ENCODE measurements around the gene PAPPA.

Gene PAPPA

DNA sequence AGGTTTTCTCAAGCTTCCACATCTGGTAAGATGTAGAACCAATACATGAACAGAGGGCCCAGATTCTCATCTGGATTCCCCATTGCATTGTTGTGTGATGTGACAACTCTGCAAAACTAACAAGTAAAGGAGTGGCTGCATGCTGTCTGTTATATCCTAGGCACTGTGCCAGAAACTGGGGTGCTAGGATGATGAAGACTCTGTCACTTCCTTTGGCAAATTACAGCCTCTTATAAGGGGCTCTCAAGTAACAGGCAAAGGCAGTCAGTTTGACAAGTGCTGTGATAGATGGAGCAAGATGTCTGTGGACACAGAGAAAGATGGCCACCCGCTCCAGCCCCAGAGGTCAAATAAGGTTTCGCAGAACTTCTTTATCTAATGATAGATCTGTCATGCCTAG lies 115.7 kb downstream of the PAPPA start:
- H3K27me3 ChIP-seq (ENCODE audit: insufficient read depth, low read length, poor library complexity, severe bottlenecking): no peaks in the 10 kb centered on the region
- no peak overlapping the region for H2AFZ ChIP-seq (ENCODE audit: low read length)
- no peaks in the 10 kb centered on the region for H3K9me2 ChIP-seq (replicated peaks; ENCODE audit: low read depth, low read length)
- H3F3A ChIP-seq (ENCODE audit: low read depth): no peaks in the 10 kb centered on the region
- no peaks in the 10 kb centered on the region for H3K4me1 ChIP-seq (ENCODE audit: insufficient read depth, low read length, poor library complexity, severe bottlenecking)
- H3K9ac ChIP-seq (ENCODE audit: low read depth, low read length, poor library complexity, severe bottlenecking): no peak overlapping the region
- no peak overlapping the region for H3K4me2 ChIP-seq (ENCODE audit: low read depth, low read length, poor library complexity, severe bottlenecking)
- H3K9me3 ChIP-seq (ENCODE audit: insufficient read depth, low read depth, low read length): no peaks in the 10 kb centered on the region
- no peak overlapping the region for H3K4me3 ChIP-seq (ENCODE audit: low read length, poor library complexity, severe bottlenecking)
- H3K79me2 ChIP-seq (ENCODE audit: insufficient read depth, low read length): no peaks in the 10 kb centered on the region
- no peaks in the 10 kb centered on the region for H4K20me1 ChIP-seq (ENCODE audit: insufficient read depth, low read length, poor library complexity, severe bottlenecking)
- TF ChIP-seq EZH2phosphoT487 (IDR thresholded peaks at IDR 0.05; ENCODE audit: borderline replicate concordance): no peak
- TF ChIP-seq, protein P1, sequence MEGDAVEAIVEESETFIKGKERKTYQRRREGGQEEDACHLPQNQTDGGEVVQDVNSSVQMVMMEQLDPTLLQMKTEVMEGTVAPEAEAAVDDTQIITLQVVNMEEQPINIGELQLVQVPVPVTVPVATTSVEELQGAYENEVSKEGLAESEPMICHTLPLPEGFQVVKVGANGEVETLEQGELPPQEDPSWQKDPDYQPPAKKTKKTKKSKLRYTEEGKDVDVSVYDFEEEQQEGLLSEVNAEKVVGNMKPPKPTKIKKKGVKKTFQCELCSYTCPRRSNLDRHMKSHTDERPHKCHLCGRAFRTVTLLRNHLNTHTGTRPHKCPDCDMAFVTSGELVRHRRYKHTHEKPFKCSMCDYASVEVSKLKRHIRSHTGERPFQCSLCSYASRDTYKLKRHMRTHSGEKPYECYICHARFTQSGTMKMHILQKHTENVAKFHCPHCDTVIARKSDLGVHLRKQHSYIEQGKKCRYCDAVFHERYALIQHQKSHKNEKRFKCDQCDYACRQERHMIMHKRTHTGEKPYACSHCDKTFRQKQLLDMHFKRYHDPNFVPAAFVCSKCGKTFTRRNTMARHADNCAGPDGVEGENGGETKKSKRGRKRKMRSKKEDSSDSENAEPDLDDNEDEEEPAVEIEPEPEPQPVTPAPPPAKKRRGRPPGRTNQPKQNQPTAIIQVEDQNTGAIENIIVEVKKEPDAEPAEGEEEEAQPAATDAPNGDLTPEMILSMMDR (conservative IDR thresholded peaks at IDR 0.05; ENCODE audit: low read length): no peak
- no peaks in the 10 kb centered on the region for H3K36me3 ChIP-seq (ENCODE audit: insufficient read depth, low read length)

DNA sequence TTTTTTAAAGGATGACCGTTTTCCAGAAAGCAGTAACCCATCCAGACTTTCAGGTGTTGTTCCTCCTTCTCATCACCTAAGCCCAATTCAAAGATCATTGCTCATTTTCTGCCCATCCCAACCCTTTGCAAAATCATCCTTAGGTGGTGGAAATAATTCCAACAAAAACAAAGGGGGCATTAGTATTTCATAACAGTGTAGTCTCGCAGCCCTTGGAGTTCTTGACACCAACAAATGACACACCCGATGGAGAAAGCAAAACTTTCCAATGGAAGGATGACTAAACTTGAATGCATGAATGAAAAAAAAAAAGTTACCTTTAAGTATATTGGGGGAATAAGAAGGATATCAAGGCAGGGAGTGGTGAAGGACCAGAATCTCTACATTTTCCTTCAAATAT lies 117.0 kb downstream of the PAPPA start:
- no peak overlapping the region for H3K4me2 ChIP-seq (ENCODE audit: low read depth, low read length, poor library complexity, severe bottlenecking)
- no peak for TF ChIP-seq EZH2phosphoT487 (IDR thresholded peaks at IDR 0.05; ENCODE audit: borderline replicate concordance)
- TF ChIP-seq, protein P1 (conservative IDR thresholded peaks at IDR 0.05; ENCODE audit: low read length): no peak
- H2AFZ ChIP-seq (ENCODE audit: low read length): no peak overlapping the region
- no peaks in the 10 kb centered on the region for H3F3A ChIP-seq (ENCODE audit: low read depth)
- H3K9me3 ChIP-seq (ENCODE audit: insufficient read depth, low read depth, low read length): no peaks in the 10 kb centered on the region
- H4K20me1 ChIP-seq (ENCODE audit: insufficient read depth, low read length, poor library complexity, severe bottlenecking): no peaks in the 10 kb centered on the region
- no peaks in the 10 kb centered on the region for H3K27me3 ChIP-seq (ENCODE audit: insufficient read depth, low read length, poor library complexity, severe bottlenecking)
- H3K9ac ChIP-seq (ENCODE audit: low read depth, low read length, poor library complexity, severe bottlenecking): no peak overlapping the region
- H3K9me2 ChIP-seq (replicated peaks; ENCODE audit: low read depth, low read length): no peaks in the 10 kb centered on the region
- no peaks in the 10 kb centered on the region for H3K79me2 ChIP-seq (ENCODE audit: insufficient read depth, low read length)
- no peak overlapping the region for H3K4me3 ChIP-seq (ENCODE audit: low read length, poor library complexity, severe bottlenecking)
- H3K36me3 ChIP-seq (ENCODE audit: insufficient read depth, low read length): no peaks in the 10 kb centered on the region
- H3K4me1 ChIP-seq (ENCODE audit: insufficient read depth, low read length, poor library complexity, severe bottlenecking): no peaks in the 10 kb centered on the region

DNA sequence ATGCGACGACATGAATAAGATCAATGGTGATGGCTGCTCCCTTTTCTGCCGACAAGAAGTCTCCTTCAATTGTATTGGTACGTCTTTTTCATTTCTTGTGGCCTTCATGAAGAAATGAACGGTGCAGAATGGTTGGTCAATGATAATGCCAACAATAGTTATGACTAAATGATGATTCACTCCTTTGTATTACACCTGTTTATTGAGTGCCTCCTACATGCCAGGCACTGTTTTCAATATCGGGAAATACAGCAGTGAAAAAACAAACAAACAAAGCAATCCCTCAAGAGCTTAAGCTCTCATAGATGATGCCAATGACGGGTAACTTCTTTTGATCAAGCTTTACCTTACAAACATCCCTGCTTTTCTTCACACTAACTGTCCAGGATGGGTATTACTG lies 117.7 kb downstream of the PAPPA start:
- Histone ChIP-seq H3K9me2 (replicated peaks; ENCODE audit: low read depth, low read length) (no peaks in the 10 kb centered on the region), H3K36me3 (ENCODE audit: insufficient read depth, low read length) (no peaks in the 10 kb centered on the region), H3K4me2 (ENCODE audit: low read depth, low read length, poor library complexity, severe bottlenecking) (no peak overlapping the region), H4K20me1 (ENCODE audit: insufficient read depth, low read length, poor library complexity, severe bottlenecking) (no peaks in the 10 kb centered on the region), H2AFZ (ENCODE audit: low read length) (no peak overlapping the region), H3K27me3 (ENCODE audit: insufficient read depth, low read length, poor library complexity, severe bottlenecking) (no peaks in the 10 kb centered on the region), H3K9ac (ENCODE audit: low read depth, low read length, poor library complexity, severe bottlenecking) (no peak overlapping the region), H3K4me1 (ENCODE audit: insufficient read depth, low read length, poor library complexity, severe bottlenecking) (no peaks in the 10 kb centered on the region), H3K79me2 (ENCODE audit: insufficient read depth, low read length) (no peaks in the 10 kb centered on the region), H3F3A (ENCODE audit: low read depth) (no peaks in the 10 kb centered on the region), H3K4me3 (ENCODE audit: low read length, poor library complexity, severe bottlenecking) (no peak overlapping the region), H3K9me3 (ENCODE audit: insufficient read depth, low read depth, low read length) (no peaks in the 10 kb centered on the region)
- TF ChIP-seq, protein P1 (conservative IDR thresholded peaks at IDR 0.05; ENCODE audit: low read length): no peak
- no peak for TF ChIP-seq EZH2phosphoT487 (IDR thresholded peaks at IDR 0.05; ENCODE audit: borderline replicate concordance)
